ENCODE results near the gene ST6GALNAC3.
A peak's percentile ranks its signal among the peaks of the same experiment; 100 is the strongest.

Gene ST6GALNAC3

DNA sequence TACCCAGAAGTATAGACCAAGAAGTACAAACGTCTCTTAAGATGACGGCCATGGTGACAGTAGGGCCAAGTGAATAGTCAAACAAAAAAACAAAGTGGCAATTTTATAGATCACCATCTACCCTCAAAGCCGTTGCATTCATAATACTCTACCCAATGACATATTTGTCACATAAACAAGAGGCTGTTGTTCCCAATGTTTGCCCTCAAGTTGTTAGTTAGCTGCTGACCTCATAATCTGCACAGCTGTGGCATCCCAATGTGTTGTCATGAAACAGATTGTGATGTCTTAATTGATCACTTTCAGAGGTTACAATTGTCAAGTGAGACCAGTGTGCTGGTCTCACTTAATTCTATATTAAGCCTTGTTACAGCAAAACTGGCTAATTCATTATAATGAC lies 333.8 kb downstream of the ST6GALNAC3 start:
- peak in 12 of 56 donors; percentile 0 to 21 (median 4) for DNase-seq

- no peak for DNase-seq
These were observed 336.0 kb downstream of the ST6GALNAC3 start for GRCh38 chr1:76410499-76410898.

DNA sequence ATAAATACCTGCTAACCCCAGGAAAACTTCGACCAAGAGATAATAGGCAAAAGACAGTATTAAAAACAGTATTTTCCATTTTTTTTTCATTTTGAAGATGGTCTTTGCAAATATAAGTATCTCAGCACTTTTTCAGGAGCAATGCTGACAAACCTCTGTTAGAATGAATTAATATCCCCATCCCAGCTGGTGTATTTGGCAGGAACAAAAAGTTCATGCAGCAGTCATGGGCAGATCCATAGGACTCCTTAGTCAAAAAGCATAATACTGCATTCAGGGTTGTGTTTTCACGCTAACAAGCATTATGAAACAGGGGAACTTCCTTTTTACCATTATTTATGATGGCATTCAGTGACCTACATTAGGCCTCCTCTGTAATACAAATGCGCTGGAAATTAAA lies 344.0 kb downstream of the ST6GALNAC3 start:
- no peak for DNase-seq

DNA sequence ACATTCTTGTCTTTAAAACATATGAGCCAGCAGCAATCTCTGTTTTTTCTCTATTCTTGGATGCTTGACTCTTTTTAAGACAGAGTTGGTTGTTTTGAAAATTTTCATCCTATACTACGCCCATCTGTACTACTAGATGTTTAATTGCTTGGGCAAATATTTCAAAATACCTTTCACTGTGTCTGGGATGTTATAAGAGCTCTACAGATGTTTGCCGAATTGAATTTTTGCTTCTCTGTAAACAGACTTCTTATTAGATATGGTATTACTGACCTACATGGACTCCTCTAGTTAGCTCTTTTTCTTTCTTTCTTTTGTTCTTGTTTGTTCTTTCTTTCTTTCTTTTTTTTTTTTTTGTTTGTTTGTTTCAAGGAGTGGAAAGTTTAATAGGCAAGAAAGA lies 345.1 kb downstream of the ST6GALNAC3 start:
- DNase-seq: no peak

GRCh38 chr1:76425201-76426145 lies 350.9 kb downstream of the ST6GALNAC3 start:
- DNase-seq: no peak

DNA sequence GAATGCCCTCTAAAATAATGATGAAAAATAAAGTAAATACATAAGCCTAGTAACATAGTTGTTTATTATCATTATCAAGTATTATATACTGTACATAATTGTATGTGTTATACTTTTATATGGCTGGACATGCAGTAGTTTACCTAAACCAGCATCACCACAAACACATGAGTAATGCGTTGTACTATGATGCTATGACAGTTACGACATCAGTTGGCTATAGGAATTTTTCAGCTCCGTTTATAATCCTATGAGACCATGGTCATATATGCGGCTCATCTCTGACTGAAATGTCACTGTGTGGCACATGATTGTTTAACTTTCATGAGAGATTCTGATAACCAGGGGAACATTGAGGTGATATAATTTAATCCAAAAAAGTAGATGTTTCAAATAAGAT lies 352.1 kb downstream of the ST6GALNAC3 start:
- no peak for DNase-seq

DNA sequence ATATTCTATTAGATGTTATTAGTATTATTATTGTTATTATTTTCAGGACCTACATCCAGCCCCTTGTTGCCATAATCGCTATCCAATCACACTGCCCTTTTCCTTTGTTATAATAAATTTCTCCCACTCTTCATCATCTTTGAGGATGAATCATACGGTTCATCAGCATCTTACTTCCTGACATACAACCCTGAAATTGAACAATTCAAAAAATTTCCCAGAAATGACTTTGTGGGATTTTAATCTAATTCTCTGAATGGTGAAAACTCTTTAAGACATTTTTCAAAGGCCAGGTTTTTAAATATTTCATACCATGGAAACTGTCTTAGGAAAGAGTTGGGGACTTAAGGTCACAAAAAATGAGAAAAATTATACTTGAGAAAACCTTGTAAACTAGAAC lies 353.5 kb downstream of the ST6GALNAC3 start:
- DNase-seq: no peak

GRCh38 chr1:76430531-76430930 lies 356.0 kb downstream of the ST6GALNAC3 start:
- DNase-seq: no peak

DNA sequence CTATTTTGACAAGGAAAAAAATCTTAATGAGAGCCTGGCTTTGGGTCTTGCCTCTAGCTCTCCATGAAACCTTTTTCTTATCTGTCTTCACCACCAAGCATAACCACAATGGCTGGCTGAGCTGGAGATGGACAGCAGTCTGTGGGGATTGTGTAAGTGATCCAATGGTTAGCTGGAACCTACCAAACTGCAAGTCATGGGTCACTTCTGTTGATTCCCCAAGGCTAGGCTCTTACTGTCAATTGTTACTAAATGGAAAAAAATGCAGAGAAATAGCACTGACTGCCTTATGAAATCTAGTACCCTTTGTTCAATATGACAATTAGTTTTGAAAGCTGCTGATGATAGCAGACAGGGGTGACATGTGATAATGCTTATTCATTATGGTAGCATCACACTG lies 359.0 kb downstream of the ST6GALNAC3 start:
- no peak for DNase-seq

GRCh38 chr1:76443217-76443616 lies 368.7 kb downstream of the ST6GALNAC3 start:
- DNase-seq: no peak

DNA sequence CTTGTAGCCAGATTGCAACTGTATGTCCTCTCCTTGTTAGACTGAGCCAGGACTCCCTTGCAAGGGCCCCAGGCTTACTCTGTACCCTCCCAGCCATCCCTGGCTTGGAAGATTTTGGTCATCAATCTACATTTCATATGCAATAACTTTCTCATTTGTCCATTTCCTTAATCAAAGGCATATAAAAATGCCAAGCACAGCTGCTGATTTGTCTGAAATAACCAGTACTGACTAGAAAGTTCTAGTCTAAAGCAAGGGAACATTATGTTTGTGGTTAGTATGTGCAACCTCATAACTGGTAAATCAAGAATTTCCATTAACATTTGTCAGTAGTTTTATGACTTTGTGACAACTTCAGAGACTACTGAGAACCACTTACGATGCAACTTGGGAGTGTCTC lies 370.2 kb downstream of the ST6GALNAC3 start:
- no peak for DNase-seq

DNA sequence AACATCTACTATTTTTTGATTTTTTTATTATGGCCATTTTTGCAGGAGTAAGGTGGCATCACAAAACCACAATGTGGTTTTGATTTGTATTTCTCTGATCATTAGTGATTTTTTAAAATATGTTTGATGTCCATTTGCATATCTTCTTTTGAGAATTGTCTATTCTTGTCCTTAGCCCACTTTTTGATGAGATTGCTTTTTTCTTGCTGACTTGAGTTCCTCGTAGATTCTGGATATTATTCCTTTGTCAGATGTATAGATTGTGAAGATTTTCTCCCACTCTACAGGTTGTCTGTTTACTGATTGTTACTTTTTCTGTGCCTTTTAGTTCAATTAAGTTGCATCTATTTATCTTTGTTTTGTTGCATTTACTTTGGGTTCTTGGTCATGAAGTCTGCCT lies 375.7 kb downstream of the ST6GALNAC3 start:
- DNase-seq: no peak

DNA sequence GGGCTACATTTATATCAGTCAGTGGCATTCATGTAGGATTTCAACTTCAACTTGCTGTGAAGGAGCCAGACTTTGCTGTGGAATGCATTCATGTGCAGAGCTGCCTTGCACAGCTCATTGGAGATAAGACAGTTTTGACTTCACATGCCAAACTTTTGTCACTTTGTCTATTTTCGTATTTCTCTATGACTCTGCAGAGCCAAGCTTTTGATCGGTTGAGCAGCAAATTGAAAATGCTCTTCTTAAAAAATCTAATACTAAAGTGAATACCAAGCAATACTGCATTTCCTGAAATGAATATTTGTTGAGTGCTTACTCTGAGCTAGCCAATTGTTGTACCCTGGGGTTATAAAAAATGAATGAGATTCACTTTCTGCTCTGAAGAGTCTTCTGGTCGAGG lies 388.7 kb downstream of the ST6GALNAC3 start:
- DNase-seq: peak in 14 of 56 donors; percentile 2 to 71 (median 32)

DNA sequence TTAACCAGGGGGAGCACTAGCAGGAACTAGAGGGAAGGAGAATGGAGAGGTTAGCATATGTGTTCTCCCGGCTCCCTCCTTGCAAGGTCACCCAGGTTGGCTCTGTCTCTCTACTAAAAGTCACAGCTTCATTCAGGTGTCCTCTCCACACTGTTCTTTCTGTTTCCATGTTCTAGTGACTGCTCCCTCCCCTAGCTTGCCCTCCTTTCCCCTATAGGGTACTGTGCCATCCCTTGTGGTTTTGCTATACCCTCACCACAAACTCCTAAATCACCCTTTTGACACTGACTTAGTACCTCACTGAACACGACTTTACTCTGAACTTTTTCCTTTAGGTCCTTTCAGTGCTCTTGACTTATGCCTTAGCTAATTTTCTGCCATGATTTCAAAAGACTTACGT lies 389.3 kb downstream of the ST6GALNAC3 start:
- DNase-seq: no peak

DNA sequence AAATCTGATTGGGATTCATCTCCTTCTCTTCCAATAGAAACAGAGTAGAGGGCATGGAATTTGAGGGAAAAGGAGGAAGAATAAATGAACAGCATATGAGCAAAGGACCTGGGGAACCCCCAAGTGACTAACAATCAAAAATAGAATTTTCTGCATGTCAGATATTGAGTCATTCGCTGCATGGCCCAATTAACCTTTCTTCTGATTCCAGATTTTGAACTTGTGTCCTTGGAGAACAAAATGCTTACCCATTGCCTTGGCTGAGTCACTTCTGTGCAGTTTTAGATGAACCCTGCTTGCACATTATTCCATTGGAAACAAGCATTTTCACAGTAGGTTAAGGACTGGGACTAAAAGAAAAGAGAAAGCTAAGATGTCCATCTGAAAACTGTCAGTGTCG lies 390.5 kb downstream of the ST6GALNAC3 start:
- DNase-seq: no peak

DNA sequence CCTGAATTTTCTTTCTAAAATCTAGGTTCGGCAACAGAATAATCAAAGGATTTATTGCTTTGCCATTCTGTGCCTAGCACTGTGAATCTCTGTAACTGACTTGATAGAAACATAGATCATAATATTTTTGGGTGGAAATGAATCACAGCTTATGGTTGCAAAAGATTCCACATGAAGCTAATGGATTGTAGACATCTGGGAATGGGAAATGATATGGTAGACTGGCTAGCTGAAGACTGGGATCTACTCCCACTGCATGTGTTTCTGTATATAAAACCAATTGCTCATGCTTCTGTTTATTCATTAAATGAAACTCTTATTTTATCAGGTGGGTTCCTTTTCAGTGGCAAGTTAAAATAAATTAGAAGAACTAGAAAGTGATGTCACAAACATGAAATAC lies 395.6 kb downstream of the ST6GALNAC3 start:
- DNase-seq: no peak

DNA sequence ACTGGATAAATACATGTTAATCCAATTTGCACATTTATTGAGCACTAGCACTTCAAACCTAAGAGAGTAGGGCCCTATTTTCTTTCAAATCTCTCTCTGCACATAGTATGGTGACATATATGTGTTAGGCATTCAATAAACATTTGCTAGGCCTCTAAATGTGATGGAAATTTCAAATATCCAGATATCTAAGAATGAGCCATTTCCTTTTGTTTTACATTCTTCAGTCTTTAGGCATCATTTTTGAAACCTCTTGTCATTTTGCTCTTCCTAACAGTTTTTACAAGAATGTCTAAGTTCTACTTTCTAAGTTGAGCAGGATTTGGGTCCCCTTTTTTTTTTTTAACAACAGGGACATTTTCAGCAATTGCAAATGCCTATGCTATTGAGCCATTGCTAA lies 397.0 kb downstream of the ST6GALNAC3 start:
- no peak for DNase-seq

DNA sequence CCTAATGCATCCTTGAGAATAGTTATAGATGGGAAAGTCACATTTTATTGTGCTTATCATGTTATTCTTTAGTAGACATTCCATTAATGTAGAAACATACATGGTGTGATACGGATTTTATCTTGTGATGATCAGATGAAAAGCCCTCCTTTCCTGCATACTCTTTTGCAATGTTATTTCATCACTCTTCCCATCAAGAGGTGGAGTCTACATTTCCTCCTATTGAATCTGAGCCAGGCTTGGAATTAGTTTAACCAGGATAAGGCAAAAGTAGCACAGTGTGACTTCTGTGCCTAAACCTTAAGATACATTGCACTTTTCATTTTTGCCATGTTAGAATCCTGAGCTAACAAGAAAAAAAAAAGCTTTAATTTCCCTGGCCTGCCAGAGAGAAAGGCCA lies 399.0 kb downstream of the ST6GALNAC3 start:
- DNase-seq: no peak

DNA sequence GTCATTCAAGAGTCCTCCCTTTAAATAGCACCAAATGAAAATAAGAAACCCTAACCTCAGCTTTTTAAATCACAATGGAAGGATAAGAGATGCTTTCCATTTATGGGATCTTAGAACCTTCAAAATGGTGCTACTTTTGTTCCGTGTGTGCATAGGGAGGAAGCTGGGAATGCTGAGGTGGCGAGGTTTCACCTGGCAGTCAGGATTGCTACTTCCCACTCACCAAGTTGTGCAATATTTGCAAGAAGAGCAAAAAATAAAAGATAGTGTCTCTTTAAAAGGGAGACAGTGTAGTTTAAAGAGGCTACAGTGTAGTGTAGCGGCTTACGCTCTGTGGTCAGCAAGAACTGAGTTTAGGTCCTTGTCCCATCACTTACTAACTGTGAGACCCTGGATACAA lies 400.4 kb downstream of the ST6GALNAC3 start:
- DNase-seq: peak in 1 of 56 donors; percentile 1

DNA sequence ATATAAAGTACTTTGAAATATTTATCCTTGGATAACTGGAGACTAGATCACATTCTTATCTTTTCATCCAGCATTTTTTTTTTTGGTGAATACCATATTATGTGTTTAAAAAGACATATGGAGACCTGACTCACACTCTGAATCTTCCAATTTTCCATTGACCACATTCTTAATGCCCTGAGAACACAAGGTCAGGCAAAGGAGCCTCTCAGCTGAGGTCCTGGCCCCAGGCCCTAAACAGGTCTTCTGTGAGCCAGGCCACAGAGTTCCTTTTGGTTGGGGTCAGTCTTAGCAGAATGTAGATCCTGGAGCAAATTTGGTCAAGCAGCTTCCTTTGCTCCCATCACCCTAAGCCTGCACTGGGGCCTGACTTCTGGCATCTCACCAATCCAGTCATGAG lies 402.6 kb downstream of the ST6GALNAC3 start:
- DNase-seq: no peak

DNA sequence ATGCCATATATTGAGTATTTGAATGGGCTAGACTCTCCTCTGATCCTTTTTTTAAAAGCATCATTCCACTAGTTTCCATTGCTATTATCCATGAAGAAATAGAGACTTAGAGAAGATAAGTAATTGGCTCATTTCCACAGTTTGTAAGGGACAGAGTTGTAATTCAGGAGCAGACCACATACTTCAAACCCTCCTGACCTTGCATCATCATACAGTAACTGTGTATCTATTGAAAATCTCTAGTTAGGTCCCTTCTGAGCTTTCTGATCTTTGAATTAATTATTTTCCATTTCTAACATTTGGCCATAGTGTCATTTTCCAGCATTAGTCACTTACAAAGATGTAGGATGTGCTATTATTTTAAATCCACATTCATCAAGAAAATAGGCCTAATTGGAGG lies 406.3 kb downstream of the ST6GALNAC3 start:
- no peak for DNase-seq

- DNase-seq: no peak
These were observed 407.1 kb downstream of the ST6GALNAC3 start for GRCh38 chr1:76481672-76482071.

- no peak for DNase-seq
These were observed 407.7 kb downstream of the ST6GALNAC3 start for GRCh38 chr1:76482272-76482671.

Measured in nucleus accumbens (tissue), 56 donors.